ENCODE results near the gene TSSC4.

The TSSC4 gene

DNA sequence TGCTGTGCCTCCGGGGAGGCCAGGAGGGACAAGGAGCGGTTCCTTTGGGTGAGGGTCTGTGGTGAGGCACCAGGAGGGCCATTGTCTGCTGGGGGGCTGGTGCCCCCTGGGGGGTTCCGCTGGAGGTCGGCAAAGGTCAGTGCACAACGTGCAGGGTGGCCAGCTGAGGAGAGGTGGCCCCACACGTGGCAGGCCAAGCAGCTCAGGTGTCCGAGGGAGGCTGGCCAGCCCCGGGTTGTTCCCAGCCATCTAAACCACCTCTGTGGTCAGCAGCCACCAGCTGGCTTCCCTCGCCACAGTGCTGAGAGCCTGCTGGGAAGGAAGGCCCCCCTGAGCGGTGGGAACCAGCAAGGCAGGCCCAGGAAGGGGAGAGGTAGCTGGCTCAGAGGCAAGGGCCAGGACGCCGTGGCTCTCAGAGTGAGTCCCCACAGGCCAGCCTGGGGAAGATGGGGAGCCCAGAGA lies 4.2 kb downstream of the TSSC4 start:
- H3K36me3 ChIP-seq (ENCODE audit: control insufficient read depth in 2 of 2, insufficient read depth in 2 of 2, low read length in 2 of 2): peaks cover 8 to 16% of the 10 kb centered on the region in 2 donors
- H3K27me3 ChIP-seq (ENCODE audit: control insufficient read depth in 1 of 2, insufficient read depth in 2 of 2, low read length in 2 of 2): no peaks in the 10 kb centered on the region
- H3K9ac ChIP-seq (ENCODE audit: low read length in 2 of 2): no peak overlapping the region
- H3K4me3 ChIP-seq (ENCODE audit: low read length in 2 of 2): no peak overlapping the region
- H3K4me1 ChIP-seq (ENCODE audit: control insufficient read depth, insufficient read depth, low read length): peaks cover 20% of the 10 kb centered on the region
- H3K9me3 ChIP-seq (ENCODE audit: control insufficient read depth in 2 of 2, low read length in 2 of 2): no peaks in the 10 kb centered on the region
- H3K27ac ChIP-seq (ENCODE audit: low read length): no peak overlapping the region

DNA sequence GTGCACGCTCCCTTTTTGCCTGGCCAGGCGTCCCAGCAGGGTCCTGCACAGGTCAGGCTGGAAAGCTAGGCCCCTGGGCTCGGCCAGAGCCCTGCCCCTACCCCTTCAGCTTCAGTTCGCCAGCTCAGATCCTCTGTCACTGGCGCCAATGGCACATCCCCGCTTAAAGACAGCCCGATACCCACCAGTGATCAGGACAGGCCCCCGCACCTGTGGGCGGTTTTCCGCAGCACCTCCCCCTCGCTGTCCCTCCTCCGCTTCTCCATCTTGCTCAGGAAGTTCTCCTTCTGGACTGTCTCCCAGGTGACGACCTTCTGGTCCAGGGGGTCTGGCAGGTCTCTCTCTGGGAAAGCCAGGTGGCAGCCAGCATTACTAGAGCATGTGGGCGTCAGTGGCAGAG lies 5.9 kb downstream of the TSSC4 start:
- no peaks in the 10 kb centered on the region for H3K9me3 ChIP-seq (ENCODE audit: control insufficient read depth in 2 of 2, low read length in 2 of 2)
- no peak overlapping the region for H3K9ac ChIP-seq (ENCODE audit: low read length in 2 of 2)

DNA sequence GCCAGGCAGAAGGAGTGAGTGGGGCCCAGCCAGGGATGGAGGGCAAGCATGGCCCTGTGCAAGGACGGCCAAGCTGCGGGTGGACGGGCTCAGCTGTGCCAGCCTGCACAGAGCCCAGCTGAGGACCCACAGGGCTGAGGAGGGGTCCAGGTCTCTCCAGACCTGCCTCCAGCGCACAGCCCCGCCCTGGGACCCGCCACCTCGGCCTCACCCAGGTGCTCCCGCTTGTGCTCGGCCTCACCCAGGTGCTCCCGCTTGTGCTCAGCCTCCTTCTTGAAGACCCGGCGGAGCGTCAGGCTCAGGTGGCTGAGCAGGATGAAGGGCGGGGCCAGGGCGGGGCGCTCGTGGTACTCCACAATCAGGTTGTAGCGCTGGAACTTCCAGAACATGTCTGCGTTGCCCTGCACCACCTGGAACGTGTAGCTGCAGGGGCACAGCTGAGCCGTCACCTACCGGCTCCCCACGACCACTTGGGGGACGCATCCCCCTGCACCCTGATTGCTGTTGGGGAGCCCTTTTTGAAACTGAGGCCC lies 6.4 kb downstream of the TSSC4 start:
- H3K9ac ChIP-seq (ENCODE audit: low read length in 2 of 2): no peak overlapping the region
- no peaks in the 10 kb centered on the region for H3K9me3 ChIP-seq (ENCODE audit: control insufficient read depth in 2 of 2, low read length in 2 of 2)
- no peaks in the 10 kb centered on the region for H3K27me3 ChIP-seq (ENCODE audit: control insufficient read depth in 1 of 2, insufficient read depth in 2 of 2, low read length in 2 of 2)

More for the DNA sequence above, 5.9 kb downstream of the TSSC4 start:
- Histone ChIP-seq H3K36me3 (ENCODE audit: control insufficient read depth in 2 of 2, insufficient read depth in 2 of 2, low read length in 2 of 2) (peaks cover 8 to 16% of the 10 kb centered on the region in 2 donors), H3K4me3 (ENCODE audit: low read length in 2 of 2) (no peak overlapping the region), H3K4me1 (ENCODE audit: control insufficient read depth, insufficient read depth, low read length) (peaks cover 11% of the 10 kb centered on the region), H3K27ac (ENCODE audit: low read length) (no peak overlapping the region), H3K27me3 (ENCODE audit: control insufficient read depth in 1 of 2, insufficient read depth in 2 of 2, low read length in 2 of 2) (no peaks in the 10 kb centered on the region)

DNA sequence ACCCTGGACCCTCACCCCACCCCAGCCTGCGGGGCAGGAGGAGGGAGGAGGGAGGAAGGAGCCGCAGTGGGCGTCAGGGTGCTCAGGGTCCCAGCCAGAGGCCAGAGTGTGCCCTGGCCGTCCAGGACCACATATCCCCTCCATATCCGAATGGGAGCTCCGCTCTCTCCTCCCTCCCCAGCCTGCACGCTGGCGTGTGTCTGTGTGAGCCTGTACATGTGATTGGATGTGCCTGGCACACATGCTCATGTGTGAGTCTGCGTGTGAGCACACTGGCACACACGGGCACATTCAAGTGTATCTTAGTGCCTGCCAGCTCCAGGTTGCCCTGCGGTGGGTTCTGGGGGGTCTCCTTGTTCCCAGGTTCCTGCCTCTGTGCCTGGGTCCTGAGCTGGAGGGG lies 8.1 kb downstream of the TSSC4 start:
- H3K9ac ChIP-seq (ENCODE audit: low read length in 2 of 2): no peak overlapping the region
- no peak overlapping the region for H3K27ac ChIP-seq (ENCODE audit: low read length)
- H3K4me3 ChIP-seq (ENCODE audit: low read length in 2 of 2): no peak overlapping the region
- H3K9me3 ChIP-seq (ENCODE audit: control insufficient read depth in 2 of 2, low read length in 2 of 2): no peaks in the 10 kb centered on the region
- no peaks in the 10 kb centered on the region for H3K27me3 ChIP-seq (ENCODE audit: control insufficient read depth in 1 of 2, insufficient read depth in 2 of 2, low read length in 2 of 2)
- no peaks in the 10 kb centered on the region for H3K4me1 ChIP-seq (ENCODE audit: control insufficient read depth, insufficient read depth, low read length)
- H3K36me3 ChIP-seq (ENCODE audit: control insufficient read depth in 2 of 2, insufficient read depth in 2 of 2, low read length in 2 of 2): peaks cover 1 to 3% of the 10 kb centered on the region in 2 donors

More for the DNA sequence above, 6.4 kb downstream of the TSSC4 start:
- Histone ChIP-seq H3K36me3 (ENCODE audit: control insufficient read depth in 2 of 2, insufficient read depth in 2 of 2, low read length in 2 of 2) (peaks cover 8 to 16% of the 10 kb centered on the region in 2 donors), H3K4me3 (ENCODE audit: low read length in 2 of 2) (no peak overlapping the region), H3K4me1 (ENCODE audit: control insufficient read depth, insufficient read depth, low read length) (peaks cover 6% of the 10 kb centered on the region), H3K27ac (ENCODE audit: low read length) (no peak overlapping the region)

GRCh38 chr11:2409126-2409525 lies 8.6 kb downstream of the TSSC4 start:
- no peaks in the 10 kb centered on the region for H3K36me3 ChIP-seq (ENCODE audit: control insufficient read depth in 2 of 2, insufficient read depth in 2 of 2, low read length in 2 of 2)
- no peak overlapping the region for H3K27ac ChIP-seq (ENCODE audit: low read length)
- no peaks in the 10 kb centered on the region for H3K9me3 ChIP-seq (ENCODE audit: control insufficient read depth in 2 of 2, low read length in 2 of 2)
- no peak overlapping the region for H3K9ac ChIP-seq (ENCODE audit: low read length in 2 of 2)
- H3K27me3 ChIP-seq (ENCODE audit: control insufficient read depth in 1 of 2, insufficient read depth in 2 of 2, low read length in 2 of 2): no peaks in the 10 kb centered on the region
- no peak overlapping the region for H3K4me3 ChIP-seq (ENCODE audit: low read length in 2 of 2)
- H3K4me1 ChIP-seq (ENCODE audit: control insufficient read depth, insufficient read depth, low read length): no peaks in the 10 kb centered on the region

- Histone ChIP-seq H3K27me3 (ENCODE audit: control insufficient read depth in 1 of 2, insufficient read depth in 2 of 2, low read length in 2 of 2) (no peaks in the 10 kb centered on the region), H3K27ac (ENCODE audit: low read length) (no peak overlapping the region), H3K9ac (ENCODE audit: low read length in 2 of 2) (no peak overlapping the region), H3K4me3 (ENCODE audit: low read length in 2 of 2) (no peak overlapping the region), H3K4me1 (ENCODE audit: control insufficient read depth, insufficient read depth, low read length) (no peaks in the 10 kb centered on the region), H3K36me3 (ENCODE audit: control insufficient read depth in 2 of 2, insufficient read depth in 2 of 2, low read length in 2 of 2) (no peaks in the 10 kb centered on the region), H3K9me3 (ENCODE audit: control insufficient read depth in 2 of 2, low read length in 2 of 2) (no peaks in the 10 kb centered on the region)
These were observed 9.3 kb downstream of the TSSC4 start for GRCh38 chr11:2409611-2410468.

GRCh38 chr11:2410616-2411015 lies 10.1 kb downstream of the TSSC4 start:
- Histone ChIP-seq H3K4me3 (ENCODE audit: low read length in 2 of 2) (no peak overlapping the region), H3K4me1 (ENCODE audit: control insufficient read depth, insufficient read depth, low read length) (no peaks in the 10 kb centered on the region), H3K9me3 (ENCODE audit: control insufficient read depth in 2 of 2, low read length in 2 of 2) (no peaks in the 10 kb centered on the region), H3K9ac (ENCODE audit: low read length in 2 of 2) (no peak overlapping the region), H3K27me3 (ENCODE audit: control insufficient read depth in 1 of 2, insufficient read depth in 2 of 2, low read length in 2 of 2) (no peaks in the 10 kb centered on the region), H3K36me3 (ENCODE audit: control insufficient read depth in 2 of 2, insufficient read depth in 2 of 2, low read length in 2 of 2) (no peaks in the 10 kb centered on the region), H3K27ac (ENCODE audit: low read length) (no peak overlapping the region)

DNA sequence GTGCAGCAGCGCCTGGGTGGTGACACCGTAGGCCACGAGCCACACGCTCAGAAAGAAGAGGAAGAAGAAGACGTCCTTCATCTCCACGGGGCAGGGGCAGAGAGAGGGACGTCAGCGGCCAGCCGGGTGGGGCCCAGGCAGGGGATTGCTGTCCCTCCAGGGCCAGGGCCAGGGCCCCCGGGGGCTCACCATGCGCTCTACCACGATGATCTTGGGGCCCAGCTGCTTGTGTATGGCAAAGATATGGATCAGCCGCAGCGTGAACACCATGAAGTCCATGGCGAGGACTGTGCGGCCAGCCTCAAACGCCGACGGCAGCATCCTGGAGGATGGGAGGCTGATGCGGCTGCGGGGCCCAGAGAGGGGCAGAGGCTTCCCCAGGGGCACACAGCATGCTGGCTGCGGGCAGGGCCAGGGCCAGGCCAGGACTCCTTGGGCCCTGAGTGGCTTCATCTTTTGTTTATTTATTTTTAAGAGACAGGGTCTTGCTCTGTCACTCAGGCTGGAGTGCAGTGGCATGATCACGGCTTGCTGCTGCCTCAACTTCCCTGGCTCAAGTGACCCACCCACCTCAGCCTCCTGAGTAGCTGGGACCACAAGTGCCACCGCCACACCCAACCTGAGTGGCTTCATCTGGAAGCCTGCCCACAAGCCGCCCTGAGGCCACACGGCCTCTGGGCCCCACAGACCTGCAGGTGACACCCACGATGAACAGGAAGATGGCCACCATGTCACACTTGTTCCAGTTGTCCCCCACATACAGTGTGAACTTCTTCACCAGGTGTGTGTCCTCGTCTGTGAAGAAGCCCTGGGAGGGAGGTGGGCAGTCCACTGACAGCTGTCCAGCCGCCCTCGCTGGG lies 11.1 kb downstream of the TSSC4 start:
- no peak overlapping the region for H3K9ac ChIP-seq (ENCODE audit: low read length in 2 of 2)
- no peaks in the 10 kb centered on the region for H3K4me1 ChIP-seq (ENCODE audit: control insufficient read depth, insufficient read depth, low read length)
- H3K36me3 ChIP-seq (ENCODE audit: control insufficient read depth in 2 of 2, insufficient read depth in 2 of 2, low read length in 2 of 2): no peaks in the 10 kb centered on the region
- no peak overlapping the region for H3K27ac ChIP-seq (ENCODE audit: low read length)
- H3K9me3 ChIP-seq (ENCODE audit: control insufficient read depth in 2 of 2, low read length in 2 of 2): no peaks in the 10 kb centered on the region
- H3K27me3 ChIP-seq (ENCODE audit: control insufficient read depth in 1 of 2, insufficient read depth in 2 of 2, low read length in 2 of 2): no peaks in the 10 kb centered on the region
- H3K4me3 ChIP-seq (ENCODE audit: low read length in 2 of 2): no peak overlapping the region

GRCh38 chr11:2412323-2412722 lies 11.8 kb downstream of the TSSC4 start:
- Histone ChIP-seq H3K4me1 (ENCODE audit: control insufficient read depth, insufficient read depth, low read length) (no peaks in the 10 kb centered on the region), H3K36me3 (ENCODE audit: control insufficient read depth in 2 of 2, insufficient read depth in 2 of 2, low read length in 2 of 2) (no peaks in the 10 kb centered on the region), H3K27ac (ENCODE audit: low read length) (no peak overlapping the region), H3K27me3 (ENCODE audit: control insufficient read depth in 1 of 2, insufficient read depth in 2 of 2, low read length in 2 of 2) (no peaks in the 10 kb centered on the region), H3K4me3 (ENCODE audit: low read length in 2 of 2) (no peak overlapping the region), H3K9ac (ENCODE audit: low read length in 2 of 2) (no peak overlapping the region), H3K9me3 (ENCODE audit: control insufficient read depth in 2 of 2, low read length in 2 of 2) (no peaks in the 10 kb centered on the region)

DNA sequence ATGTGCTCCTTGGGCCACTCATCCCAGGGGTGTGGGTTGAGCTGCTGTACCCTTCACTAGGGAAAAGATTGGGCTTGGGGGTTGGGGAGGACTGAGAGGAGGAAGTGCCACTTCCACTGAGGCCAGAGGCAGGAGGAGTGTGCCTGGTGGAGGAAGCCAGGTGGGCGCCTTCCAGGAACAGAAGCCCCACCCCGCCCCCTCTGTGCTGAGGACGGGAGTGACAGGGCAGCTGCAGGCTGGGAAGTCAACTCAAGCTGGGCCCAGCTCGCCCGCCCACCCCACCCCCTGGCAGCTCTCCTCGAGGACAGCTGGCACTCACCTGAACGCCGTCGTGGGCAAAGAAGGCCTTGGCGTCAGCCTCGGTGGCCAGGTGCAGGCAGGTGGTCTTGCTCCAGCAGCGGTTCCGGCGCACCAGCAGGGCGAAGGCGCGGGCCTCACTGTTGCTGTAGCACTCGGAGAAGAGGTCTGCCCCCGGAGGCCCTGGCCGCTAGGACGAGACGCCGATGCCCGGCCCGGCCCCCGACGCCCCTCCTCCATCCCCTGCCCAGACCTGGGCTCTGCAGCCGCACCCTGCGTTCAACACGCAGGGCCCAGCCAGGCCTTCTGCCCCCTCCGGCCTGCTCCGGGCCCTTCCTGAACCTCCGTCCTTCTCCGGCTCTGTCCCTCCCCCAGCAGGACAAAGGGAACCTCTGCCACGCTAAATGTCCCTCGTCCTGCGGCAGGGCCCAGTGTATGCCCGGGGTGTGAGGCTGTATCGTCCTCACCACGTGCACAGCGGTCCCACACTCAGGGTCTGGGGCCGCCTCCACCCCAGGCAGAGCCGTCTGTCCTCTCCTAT lies 13.4 kb downstream of the TSSC4 start:
- no peak overlapping the region for H3K27ac ChIP-seq (ENCODE audit: low read length)
- no peak overlapping the region for H3K9ac ChIP-seq (ENCODE audit: low read length in 2 of 2)

More for the DNA sequence above, 13.4 kb downstream of the TSSC4 start:
- H3K36me3 ChIP-seq (ENCODE audit: control insufficient read depth in 2 of 2, insufficient read depth in 2 of 2, low read length in 2 of 2): no peaks in the 10 kb centered on the region
- H3K9me3 ChIP-seq (ENCODE audit: control insufficient read depth in 2 of 2, low read length in 2 of 2): no peaks in the 10 kb centered on the region
- no peaks in the 10 kb centered on the region for H3K4me1 ChIP-seq (ENCODE audit: control insufficient read depth, insufficient read depth, low read length)
- H3K27me3 ChIP-seq (ENCODE audit: control insufficient read depth in 1 of 2, insufficient read depth in 2 of 2, low read length in 2 of 2): no peaks in the 10 kb centered on the region
- H3K4me3 ChIP-seq (ENCODE audit: low read length in 2 of 2): no peak overlapping the region
